Raji (cell line): ENCODE data around the gene EIF2B4.
A peak's percentile ranks its signal among the peaks of the same experiment; 100 is the strongest.

ENCODE experiments used
- POLR2A ChIP-seq: IDR thresholded peaks from 2 replicates; pipeline ENCODE4 v1.6.1; 2011; ENCODE audit warnings: low read depth, low read length, control low read depth; ENCODE audit not compliant: insufficient read depth

Gene EIF2B4

DNA sequence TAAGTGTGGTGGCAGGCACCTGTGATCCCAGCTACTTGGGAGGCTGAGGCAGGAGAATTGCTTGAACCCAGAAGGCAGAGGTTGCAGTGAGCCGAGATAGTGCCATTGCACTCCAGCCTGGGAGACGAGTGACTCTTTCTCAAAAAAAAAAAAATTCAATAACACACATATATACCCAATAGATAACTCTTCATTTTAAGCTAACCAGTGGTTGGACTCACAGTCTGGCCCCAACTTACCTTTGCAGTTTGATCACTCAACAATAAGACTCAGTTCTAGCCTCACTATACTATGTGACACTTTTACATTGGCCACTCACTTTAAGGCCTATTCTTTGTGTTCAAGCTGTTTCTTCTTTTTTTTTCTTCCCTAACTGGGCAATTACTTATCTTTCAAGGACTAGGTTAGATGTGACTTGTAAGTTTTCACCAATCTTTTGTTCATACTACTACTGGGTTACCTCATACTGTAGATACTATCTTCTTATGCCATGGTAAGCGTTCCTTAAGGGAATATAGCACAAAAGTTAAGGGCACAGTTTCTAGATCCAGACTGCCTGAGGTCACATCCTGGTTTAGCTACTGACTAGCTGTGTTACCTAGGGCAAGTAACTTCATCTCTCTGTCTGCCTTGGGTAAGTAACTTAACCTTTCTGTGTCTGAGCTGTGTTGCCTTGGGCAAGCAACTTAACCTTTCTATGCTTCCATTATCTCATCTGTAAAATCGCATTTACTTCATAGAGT is 7.3 kb downstream of the EIF2B4 start:
- TF ChIP-seq POLR2A = no peak

DNA sequence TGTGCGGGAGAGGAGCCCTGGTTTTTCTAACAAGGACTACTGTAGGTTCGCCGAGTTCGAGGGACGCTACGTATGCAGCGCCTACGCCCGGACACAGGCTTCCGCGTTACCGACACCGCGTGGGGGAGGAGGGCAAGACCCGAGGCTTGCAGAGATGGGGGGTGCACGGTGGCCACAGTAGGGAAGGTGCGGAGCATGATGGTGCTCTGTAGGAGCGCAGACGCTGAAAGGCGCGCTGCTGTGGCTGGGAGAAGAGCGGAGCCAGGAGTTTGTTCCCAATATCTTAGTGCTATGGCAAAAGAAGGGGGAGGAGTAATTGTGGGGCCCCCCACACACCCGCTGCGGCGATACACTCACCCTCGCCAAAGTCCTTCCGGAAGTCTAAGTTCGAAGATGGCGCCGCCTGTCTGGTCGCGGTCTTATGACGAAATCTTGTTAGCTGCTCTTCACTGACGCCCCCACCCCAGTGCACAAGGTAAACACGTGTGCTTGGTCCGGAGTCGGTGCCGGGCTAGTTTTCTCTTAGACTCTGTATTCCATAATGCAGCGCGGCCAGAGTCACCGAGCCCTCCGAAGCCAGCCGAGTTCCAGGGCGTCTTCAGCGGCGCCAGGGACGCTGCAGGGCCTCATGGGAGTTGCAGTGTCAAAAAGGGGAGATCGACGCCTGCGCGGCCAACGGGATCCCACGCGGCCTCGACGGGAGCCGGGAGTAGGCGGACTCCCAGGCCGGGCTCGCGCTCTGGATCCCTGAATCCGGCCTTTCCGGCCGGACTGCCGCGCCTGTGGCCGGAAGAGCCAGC is 13.6 kb downstream of the EIF2B4 start, which contains the start of gene GTF3C2:
Gene GTF3C2 (minus strand): TSS at position 383 of the 800 bp plus-strand sequence. CDS start 13,210 bp downstream, outside the sequence.
- peak; percentile 74 for TF ChIP-seq POLR2A

DNA sequence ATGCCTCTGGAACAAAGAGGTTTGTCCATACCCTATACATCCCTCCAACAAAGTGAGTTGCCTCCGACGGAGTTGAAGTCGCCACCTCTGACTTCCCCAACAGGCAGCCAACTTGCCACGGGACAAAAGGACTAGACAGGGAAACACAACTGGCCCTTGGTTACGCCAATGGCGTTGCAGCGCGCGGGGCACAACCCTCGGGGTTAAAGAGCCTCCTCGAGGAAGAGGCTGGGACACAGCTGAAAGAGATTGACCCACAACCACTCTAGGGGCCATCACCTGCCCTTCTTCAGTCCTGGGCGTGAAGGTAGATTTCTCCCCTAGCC is 14.1 kb downstream of the EIF2B4 start:
- no peak for TF ChIP-seq POLR2A

DNA sequence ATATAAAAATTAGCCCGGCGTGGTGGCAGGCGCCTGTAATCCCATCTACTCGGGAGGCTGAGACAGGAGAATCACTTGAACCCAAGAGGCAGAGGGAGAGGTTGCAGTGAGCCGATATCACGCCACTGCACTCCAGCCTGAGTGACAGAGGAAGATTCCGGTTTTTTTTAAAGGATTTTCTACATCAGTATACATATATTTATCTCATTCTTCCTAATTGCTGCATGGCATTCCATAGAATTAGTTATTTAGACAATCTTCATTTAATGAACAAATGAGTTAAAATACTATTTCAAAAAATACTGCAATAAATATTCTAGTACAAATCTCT is 15.6 kb downstream of the EIF2B4 start:
- no peak for TF ChIP-seq POLR2A

DNA sequence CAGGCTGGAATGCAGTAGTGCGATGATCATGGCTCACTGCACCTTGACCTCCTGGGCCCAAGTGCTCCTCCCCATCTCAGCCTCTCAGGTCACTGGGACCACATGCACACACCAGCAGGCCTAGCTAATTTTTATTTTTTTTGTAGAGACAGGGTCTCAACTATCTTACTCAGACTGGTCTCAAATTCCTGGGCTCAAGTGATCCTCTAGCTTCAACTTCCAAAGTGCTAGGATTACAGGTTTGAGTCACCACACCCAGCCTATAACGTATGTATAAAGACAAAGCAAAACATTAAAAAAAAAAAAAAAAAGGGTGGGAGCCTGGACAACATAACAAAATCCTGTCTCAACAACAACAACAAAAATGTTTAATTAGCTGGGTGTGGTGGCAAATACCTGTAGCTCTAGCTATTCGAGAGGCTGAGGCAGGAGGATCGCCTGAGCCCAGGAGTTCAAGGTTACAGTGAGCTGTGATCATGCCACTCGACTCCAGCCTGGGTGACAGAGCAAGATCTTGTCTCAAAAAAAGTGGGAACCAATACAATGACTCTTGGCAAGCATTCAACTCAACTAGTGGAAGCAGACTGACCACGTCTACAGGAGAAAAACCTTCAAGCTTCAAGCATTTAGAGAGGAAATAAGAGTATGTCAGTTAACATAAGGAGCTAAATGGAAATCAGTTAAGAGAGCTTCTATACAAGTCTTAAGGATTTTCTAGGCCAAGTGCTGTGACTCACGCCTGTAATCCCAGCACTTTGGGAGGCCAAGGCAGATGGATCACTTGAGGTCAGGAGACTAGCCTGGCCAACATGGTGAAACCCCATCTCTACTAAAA is 16.2 kb downstream of the EIF2B4 start:
- no peak for TF ChIP-seq POLR2A

DNA sequence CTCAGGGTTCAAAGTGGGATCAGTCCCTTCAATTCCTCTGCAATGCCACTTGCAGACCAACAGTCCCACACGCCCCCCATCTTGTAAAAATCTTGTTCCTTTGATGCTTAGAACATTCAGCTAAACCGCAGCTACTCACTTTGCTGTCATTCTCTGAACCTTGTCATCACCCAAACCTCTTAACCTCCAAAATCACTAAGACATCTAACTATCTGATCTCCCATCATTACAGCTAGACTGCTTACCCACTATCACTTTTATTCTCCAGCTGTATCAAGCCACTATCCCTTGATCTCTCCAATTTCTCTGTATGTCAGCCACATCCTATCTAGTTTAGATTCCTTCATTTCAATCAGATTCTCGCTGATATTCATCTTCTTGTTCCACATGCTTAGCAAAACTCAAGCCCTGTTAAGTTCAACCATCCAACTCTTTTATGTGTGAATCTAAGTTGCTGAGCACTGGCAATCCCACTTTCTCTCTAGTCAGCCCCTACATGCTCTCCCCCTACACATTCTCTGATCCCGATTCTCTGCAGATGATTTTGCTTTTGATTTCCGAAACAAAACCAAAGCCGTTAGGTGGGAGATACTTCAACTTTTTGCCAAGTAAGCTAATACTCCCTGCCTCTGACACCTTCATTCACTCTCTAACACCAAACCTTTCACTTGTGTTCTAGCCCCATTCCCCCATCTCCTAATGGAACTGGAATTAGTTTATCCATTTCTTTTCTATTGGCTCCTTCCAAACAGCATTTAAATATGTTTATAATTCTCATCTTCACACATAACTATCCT is 18.1 kb downstream of the EIF2B4 start:
- TF ChIP-seq POLR2A = no peak

DNA sequence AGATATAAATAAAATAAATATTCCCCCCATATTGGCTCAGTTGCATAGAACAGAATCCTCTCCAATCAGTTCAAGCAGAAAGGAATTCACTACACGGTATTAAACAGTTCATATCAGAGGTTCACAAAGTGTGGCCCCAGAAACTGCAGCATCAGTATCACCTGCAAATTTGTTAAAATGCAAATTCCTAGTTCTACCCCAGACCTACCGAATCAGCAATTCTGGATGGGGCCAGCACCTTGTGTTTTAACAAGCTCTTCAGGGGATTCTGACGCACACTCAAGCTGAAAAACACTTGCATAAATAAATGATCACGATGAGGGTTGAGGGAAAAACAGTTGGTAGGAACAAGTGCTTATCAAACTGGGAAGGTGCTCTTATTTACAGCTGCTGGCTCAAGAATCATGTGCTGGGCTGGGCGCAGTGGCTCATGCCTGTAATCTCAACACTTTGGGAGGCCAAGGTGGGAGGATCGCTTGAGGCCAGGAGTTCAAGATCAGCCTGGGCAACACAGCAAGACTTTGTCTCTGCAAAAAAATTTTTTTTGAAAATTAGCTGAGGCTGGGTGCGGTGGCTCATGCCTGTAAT is 19.9 kb downstream of the EIF2B4 start:
- no peak for TF ChIP-seq POLR2A

DNA sequence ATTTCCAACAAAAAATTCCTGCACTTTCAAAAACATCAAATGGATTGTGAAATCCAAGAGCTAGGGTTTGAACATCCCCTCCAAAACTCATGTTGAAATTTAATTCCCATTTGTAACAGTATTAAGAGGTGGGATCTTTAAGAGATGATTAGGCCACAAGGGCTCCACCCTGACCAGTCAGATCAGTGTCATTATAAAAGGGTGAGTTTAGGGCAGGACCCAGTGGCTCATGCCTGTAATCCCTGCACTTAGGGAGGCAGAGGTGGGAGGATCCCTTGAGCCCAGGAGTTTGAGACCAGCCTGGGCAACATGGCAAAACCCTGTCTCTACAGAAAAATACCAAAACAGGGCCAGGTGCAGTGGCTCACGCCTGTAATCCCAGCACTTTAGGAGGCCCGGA is 22.5 kb downstream of the EIF2B4 start:
- TF ChIP-seq POLR2A = no peak

DNA sequence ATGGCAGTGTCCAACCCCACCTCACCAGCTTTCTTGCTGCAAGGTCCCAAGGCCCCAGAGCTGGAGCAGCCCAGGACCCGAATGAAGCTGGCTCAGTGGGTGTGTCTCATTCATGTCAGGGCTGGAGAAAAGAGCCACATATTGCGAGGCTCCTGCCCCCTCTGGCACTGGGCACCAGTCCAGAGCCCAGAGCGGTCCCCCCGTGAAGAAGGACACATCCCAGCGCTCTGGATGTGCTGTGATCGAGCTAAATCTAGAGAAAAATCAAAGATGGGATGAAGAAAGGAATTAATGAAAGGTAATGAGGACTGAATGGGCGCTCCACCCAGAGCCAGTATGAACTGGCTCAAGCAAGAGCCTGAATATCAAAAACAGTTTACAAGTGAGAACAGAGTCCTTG is 34.0 kb downstream of the EIF2B4 start:
- no peak for TF ChIP-seq POLR2A

DNA sequence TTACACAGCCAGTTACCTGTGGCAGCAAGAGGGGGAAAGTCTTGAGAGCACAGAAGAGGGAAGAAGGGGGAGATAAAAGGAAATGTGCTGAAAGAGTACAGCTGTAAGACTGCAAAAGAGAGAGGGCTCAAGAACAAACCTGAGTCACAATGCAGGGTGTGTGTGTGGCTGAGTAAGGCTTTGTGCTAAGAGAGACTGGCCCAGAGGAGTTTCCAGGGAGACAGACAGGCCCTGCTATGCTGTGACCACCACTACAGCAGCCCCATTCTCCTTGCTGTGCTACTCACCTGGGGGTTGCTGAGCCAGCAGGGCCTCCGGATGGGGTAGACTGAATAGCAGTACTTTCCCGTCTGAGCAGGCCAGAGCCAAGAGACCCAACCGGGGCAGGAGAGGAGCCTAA is 34.8 kb downstream of the EIF2B4 start:
- no peak for TF ChIP-seq POLR2A

DNA sequence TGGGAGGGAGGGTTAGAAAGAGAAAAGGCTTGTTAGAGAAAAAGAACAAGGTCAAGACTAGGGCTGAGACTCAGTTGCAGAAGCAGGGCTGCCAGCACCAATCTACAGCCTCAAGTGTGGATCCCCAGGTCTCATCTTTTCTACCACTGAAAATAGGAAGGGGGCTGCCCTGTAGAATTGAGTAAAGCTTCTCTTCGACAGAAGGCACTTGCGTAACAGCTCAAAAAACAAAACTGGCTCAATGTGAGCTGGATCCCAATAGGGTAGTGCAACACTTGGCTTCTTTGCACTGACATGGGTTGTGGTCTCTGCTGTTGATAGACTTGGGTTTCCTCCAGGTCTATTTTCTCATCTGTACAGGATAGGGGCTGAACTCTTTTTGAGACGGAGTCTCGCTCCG is 45.4 kb downstream of the EIF2B4 start:
- TF ChIP-seq POLR2A = 0 out of 2 replicates have a peak, but pooled peaks have one; percentile 1

DNA sequence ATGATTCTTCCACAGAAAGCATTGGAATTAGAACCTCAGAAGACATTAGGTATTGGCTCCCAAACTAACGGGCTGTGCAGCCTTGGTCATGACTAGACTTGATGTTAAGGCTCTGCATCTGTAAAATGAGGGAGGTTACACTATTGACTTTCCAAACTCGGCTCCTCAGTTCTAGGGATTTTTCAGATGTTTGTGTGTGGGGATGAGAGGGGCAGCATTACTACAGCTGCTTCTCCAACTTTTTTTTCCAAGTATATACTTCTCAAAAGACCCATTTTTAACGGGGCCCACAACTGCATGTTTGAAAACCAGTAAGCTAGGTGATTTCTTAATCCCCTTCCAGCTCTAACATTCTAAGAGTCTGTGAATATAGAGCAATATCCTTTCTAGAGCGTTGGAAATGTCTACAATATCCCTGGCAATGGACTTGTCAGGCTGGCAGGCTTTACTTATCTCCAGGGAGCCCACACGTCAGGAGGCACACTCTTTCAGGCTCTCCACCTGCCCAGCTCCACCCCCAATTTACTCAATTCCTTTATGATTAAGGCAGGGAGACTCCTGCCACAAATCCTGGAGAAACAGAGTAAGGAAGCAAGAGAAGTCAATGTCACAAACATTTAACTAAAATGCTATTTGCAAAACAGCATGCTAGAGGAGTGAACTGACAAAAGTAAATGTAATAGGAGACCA is 46.4 kb downstream of the EIF2B4 start:
- TF ChIP-seq POLR2A = no peak

DNA sequence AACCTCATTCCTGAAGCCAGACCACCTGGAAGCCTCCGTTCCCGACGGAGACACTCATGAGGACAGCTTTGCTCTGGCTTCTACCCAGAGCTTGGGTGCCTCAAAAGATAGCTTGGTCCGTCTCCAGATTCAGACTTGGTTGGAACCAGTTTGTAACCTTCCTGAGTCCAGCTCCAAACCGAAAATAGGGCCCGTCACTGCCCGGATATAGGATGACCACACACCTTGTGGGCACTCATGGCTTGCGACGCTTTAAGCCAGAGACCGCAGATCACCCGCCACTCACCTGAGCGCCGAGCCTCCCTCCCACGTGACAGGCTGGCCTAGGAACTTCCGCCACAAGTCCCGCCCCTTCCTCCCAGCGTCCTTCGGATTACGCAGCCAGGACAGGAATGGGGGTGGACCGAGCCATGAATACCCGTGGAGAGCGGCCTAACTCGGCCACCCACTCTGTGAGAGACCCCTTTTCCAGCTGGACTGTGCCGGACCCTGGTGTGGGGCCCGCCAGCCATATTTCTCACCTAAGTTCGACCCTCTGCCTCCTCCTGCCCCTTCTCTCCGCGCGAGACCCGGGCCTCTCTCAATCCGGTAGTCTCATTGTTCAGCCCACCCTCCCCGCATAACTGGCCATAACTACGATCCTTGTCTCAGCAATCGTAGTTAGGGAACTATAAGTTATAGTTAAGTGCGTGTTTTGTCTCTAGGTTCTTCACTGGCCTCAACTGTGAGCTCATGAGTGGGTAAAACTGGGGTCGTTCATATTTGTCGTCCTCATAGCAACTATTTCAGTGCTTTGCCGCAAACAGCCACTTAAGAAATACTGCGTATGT is 47.2 kb downstream of the EIF2B4 start, which contains the start of gene MPV17:
Gene MPV17 (minus strand): TSS at position 332 of the 830 bp plus-strand sequence. CDS start 580 bp downstream, outside the sequence.
- peak; percentile 97 for TF ChIP-seq POLR2A
